NCI-H446 treated with DMSO at 0.1 percent for 48 hours (cell line): Measurements from ENCODE around the gene DNM3.

Experiments
- DNase-seq: peaks from one replicate; lab custom pipeline; 2025; lab: John Stamatoyannopoulos, UW

Gene DNM3

DNA sequence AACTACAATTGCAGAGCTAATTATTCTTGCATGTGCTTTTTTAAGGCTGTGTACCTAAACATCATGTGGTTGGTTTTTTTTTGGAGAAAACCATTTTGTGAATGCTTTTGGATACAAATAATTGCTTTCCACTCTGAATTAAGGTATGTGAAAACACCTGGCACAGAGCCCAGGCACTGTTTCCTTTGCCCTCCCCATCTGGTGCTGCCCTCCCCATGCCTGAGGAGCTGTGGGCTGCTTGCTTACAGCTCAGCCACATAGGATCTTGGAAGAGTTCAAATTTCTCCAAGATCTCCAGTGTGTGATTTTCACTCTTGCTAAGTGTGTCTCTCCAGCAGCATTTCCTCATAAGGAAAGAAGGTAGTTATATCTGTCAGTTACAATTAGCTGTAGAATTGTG is 27.8 kb downstream of the DNM3 start:
- no peak for DNase-seq

DNA sequence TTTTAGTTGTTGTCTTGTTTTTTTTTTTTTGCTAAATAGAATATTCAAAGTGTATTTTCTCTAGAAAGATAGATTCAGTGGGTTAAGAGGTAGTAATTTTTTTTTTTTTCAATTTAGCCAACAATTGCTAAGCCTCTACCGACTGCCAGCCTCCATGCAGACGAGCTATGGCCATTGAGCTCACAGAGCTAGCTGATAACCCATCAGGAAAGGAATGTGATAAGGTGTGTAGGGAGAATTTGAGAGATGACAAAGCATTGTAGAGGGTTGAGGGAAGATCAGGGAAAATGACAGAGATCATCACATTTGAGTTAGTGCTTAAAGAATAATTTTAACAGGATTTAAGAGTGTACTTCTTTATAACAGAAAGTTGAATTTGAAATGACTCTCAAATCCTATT is 30.6 kb downstream of the DNM3 start:
- DNase-seq = no peak

DNA sequence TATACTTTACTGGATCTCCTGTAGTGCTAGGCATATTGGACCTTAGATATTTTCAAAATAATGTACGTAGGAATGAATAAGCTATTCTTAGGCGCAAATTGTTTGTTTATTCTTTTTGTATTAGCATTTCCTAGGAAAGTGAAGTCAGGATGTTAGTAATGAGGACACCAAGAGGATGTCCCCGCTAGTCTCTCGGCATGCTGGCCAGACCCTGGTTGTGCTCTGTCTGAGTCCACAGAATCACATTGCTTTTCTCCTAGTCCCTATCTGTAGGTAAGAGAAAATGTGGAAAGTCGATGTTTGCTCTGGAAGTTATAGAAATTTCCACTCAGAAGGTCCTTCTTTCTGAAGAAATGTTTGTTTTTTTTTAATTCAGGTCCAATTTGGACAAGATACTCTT is 31.1 kb downstream of the DNM3 start:
- no peak for DNase-seq

DNA sequence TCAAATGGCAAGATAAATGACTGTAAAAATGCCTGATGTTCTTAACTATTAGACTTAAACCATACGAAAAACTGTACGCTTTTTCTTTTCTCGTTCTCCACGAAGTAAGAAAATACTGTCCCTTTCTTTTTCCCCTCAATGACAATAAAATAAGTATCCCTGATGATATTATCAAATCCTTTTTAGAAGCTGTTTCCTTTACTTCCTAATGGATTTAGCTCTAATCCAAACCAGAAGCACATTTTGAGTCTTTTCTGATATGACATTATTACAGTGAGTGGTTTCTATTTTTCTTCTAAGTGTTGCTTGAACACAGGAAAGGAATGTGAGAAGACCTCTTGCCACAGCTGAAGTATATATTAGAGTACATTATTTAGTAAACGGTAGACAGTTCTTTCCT is 32.4 kb downstream of the DNM3 start:
- DNase-seq = no peak

DNA sequence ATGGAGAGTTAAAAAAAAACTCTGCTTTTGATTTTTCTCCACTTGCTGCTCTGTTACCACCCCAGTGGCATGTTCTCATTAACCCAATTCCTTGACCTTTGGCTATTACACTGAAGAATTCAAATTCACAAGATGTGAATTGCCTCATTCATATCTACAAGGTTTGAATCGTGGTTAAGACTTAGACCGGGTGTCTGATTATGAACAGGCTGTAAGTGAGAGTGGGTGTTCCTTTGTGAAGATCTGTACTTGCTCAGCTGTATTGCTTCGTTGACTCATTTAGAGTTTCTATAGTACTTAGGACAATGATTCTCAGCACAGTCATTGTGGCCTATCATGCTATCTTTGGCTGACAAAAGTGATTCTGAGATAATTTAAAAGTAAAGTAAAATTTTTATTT is 36.4 kb downstream of the DNM3 start:
- no peak for DNase-seq

DNA sequence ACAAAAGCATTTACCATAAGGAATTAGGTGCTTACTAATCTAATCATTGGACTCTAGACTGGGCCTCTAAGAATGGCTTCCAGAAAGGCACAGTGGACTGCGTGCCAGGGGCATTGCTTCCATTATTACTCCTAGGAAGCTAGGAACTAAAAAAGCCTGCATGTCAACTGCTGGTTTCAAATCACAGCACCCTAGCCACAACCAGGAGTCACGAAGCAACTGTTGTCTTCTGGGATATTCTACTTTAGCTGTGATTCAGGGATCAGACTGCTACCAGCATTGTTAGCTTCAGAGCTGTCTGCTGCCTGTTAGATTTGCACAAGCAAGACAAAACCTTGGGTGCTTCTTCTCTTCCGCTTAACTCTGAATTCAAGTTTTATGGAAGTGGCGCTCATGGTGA is 38.3 kb downstream of the DNM3 start:
- DNase-seq = no peak

DNA sequence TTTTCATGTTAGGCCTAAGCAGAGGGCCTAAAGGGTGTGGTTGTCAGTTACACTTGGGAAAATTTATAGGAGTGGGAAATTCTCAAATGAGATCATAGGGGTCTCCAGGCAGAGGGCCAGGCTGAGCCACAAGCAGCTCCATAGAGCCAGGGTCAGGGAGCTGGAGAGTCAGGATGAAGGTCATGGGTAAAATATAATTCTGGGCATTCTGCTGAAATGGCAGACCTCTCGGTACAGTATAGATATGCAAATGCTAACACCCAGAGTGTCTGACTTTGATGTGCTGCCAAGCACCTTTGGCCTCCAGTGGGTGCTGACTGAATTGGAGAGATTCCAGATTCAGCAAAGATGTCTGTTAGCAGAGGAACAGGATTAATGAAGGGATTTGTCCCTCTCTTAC is 40.1 kb downstream of the DNM3 start:
- DNase-seq = no peak

DNA sequence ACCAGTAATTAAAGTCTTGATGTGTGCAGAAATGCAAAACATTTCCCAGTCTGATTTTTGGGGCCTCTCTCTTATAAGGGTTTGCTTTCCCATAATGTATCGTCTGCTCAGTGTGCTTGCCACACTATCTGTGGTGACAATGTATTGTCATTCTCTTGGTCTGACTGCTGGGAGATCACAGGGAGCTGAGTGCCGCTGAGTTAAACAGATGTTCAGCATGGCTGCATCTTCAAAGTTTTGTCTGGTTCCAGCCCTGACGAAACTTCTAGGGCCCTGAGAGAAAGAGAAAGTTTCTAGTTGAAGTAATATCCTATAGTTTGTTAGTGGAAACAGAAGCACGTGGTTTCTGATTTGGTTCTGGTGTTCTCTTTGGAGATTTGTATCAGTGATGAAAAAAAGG is 42.6 kb downstream of the DNM3 start:
- DNase-seq = no peak

DNA sequence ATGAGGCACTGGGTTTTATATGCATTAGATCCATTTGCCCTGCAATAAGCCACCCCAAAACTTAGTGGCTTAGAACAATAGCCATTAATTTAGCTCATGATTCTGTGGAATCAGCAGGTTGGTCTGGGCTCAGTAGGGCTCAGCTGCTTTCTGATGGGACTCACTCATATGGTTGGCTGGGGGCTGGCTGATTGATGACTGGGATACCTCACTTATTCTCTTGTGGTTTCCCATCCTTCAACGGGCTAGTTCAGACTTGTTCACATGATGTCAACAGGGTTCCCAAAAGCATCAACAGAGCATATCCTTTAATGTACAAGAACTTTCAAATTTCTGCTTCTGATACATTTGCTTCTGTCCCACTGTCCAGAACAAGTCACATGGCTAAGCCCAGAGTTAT is 43.2 kb downstream of the DNM3 start:
- DNase-seq = no peak

DNA sequence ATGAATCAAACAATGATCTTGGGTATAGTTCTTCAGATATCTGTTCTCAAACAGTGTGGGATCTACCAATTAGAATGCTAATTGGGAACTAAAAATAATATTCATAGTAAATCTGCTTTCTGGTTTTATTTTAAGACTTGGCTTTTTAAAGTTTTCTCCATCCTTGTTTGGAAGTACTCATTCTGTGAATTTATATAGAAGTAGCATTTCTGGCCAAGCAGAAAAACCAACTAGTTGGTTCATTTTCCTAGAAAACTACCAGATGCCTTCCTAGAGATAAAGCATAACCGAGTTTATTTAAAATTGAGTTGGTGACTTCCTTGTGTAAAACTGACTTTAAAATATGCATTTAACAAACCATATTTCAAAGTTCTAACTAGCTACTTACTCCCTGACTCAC is 48.8 kb downstream of the DNM3 start:
- no peak for DNase-seq

DNA sequence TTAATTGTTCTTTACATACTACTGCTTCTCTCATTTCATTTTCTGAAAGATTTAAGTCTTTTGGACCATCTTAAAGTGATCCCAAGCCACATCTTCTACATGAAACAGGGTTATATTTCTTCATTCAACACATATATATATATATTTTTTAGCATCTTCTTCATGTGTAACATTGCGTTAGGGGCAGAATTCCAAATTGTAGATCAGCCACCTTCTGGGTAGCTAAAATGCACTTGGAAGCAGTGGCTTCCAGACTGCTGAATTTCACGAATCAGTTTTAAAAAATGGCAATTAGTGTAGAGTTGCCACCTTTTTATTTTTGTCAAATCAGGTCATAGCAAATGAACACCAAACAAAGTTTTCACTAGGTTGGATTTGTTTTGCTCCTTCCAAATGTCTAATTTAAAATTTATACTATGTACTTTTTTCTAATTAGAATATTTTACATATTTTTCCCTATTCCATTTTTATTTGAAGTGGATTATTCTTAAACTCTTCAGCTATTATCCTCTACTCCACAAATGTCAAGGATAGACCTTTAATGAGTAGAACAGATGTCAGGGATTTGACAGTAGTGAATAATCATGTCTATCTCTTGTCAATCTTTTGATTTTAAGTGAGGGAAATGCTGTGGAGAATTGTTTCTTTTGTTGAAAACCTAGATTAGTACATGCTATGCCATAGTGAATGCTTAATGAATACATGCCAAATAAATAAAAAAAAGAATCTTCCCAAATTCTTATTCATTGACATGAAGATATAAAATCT is 55.8 kb downstream of the DNM3 start:
- no peak for DNase-seq

DNA sequence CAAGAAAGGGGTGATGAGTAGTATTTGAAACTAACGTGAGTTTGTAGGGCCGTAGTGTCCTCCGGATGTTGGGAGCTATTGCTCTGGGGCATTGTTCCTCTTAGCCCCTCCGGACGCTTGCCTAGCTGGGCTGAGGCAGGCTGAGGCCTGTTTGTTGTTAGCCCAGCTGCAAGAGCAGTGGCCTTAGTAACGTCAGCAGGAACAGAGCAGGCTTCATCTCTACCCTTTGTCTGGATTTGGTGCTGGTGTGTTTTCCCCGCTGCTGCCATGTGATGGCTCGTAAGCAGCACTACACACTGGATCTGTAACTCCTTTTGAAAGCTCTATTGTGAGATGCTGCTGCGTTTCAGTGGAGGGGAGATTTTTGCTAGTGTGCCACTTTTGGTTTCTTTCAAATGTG is 57.6 kb downstream of the DNM3 start:
- no peak for DNase-seq

DNA sequence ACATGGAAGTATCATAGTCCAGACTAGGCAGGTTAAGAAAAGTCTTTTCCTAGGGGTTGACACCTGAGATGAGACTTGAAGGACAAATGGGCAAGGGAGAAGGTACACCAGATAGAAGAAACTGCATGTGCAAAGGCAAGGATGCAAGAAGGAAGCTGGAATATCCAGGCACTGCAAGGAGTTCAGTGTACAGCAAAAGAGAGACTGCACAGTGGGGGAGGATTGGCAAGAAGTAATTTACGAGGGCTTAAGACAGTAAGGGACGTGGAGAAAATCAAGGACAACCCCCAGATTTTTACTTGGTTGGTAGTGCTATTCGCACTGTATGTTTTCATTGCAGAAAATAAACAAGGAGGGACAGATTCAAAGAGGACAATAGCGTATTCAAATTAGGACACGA is 58.5 kb downstream of the DNM3 start:
- no peak for DNase-seq

DNA sequence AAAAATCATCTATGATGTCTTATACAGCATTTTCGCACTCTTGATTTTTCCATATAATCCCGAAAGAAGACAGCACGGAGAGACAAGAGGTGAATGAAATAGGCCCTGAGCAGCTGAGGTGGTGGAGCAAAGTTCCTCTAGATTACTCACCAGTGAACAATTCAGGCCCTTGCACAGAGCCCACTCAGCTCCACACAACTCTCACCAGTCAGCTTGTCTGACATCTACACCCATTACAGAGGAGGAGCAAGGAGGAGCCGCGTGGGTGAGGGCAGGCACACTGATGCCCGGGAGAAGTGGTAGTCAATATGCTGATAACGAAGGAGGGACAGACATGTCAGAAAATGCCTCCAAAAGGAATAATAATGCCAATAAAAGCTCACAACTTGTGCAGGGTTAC is 59.9 kb downstream of the DNM3 start:
- no peak for DNase-seq

DNA sequence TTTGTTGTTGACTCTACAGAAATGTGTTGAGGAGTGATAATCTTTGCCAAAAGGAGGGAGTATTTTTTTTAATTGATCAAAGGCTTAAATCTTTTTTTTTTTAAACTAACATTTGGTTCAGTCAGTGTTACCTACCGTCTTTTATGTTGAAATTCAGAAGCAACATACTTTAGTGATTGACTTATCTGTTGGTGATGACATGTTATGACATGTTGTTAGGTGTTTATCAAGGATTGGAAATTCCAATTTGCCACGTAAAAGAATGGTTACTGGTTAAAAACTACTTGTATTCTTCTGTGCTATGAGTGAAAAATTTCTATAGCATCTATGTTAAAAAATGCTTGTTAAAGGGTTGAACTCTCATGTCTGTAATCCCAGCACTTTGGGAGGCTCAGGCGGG is 61.2 kb downstream of the DNM3 start:
- DNase-seq = no peak

DNA sequence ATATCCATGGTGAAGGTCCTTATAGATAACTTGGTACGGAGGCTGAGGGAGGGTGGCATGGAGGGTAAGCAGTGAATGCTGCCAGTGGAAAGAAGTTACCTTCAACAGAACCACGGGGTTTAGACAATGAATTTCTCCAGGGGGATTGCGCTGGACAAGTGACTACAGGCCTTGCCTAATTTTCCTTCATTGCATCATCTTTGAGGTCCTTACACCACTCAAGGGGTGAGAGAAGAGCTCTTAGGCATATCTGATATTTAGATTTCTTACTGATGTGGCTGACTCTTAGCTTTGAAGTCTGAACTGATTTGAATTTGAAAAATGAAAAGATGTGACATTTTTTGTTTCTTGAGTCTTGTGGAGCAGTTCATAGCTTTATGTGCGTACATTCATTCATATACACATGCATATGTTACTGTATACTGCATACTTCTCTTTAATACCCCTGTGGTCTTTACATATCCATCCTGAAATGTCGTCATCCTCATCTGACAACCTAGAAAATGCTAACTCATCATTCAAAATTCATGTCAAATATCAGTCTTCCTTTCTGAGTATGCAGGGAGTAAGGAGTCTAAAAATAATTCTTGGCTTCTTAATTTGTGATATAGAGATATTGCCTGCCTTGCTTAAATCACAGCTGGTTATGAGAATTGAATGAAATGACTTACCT is 63.6 kb downstream of the DNM3 start:
- DNase-seq = no peak

DNA sequence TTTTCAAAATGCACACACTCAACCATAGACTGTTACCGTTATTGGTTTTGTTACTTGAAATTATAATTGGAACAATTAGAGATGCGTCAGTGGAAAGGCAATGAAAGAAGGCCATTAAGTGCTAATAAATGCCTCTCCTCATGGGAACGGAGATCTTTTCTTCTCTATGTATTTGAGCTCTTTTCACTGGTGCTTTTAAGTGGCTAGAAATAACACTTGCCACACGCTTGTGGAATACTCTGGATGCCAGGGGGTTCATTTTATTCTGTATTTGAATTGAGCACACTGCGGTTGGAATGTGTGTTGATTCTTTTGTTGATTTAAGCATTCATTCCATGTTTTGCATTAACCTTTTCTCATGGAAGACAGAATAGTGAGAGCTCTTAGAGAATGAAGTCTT is 68.4 kb downstream of the DNM3 start:
- DNase-seq = no peak

DNA sequence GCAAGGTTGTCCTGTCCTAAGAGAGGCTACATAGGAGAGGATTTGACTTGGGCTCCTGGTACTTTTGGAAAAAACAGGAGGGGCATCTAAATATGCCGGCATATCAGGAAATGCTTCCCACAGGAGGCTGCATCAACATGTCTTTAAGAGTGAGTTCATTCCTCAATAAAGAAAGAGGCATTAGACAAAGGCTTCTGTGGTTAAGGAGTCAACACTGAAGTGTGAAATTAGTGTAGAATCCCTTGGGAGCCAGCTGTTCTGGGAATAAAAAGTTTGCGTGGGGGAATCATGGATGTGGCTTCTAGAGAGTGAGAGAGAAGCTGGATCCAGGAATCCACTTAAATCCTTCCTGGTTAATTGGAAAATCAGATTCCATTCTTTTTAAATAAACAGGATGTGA is 69.5 kb downstream of the DNM3 start:
- no peak for DNase-seq

DNA sequence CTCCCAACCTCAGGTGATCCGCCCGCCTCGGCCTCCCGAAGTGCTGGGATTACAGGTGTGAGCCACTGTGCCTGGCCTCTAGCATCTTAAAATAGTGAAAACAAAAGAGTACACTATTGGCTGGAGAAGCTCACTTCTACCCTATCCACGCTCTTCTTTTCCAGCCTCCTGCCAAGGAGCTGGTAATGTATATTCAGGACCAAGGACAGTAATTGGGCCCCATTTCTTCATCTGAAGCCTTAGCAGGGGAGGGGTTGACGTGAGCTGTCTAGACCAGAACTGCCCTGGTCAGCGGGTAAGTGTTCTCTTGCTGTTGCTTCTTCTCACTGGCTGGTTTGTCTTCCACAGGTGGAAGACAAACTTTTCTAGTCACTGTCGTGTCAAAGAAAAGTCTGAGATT is 70.2 kb downstream of the DNM3 start:
- DNase-seq = no peak

DNA sequence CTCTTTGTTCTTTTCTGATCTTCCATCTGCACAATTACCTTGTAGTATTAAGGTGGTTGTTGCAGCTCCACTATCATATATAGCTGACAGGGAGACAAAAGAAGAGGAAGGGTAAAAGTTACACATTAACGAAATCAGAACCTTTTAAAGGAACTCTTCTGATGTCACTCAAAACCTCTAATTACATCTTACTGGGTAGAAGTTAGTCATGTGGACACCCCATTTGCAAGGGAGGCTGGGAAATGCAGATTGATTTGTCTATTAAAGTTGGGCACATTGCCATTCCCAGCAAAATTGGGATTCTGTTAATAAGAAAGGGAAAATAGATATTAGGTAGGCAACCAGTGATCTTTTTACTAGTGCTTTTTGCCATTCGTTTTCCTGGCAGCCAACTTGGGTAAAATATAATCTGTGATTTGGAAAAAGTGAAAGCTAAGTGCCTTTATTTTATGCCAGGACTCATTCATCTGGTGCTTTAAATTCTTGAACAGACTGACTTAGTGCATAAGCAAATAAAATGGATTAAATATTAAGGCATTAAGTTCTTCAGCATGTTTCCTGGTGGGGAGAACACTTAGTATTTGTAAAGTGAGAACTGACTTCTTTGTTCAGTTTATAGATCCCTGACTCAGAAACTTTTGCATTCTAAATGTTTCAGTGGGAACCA is 71.3 kb downstream of the DNM3 start:
- no peak for DNase-seq

DNA sequence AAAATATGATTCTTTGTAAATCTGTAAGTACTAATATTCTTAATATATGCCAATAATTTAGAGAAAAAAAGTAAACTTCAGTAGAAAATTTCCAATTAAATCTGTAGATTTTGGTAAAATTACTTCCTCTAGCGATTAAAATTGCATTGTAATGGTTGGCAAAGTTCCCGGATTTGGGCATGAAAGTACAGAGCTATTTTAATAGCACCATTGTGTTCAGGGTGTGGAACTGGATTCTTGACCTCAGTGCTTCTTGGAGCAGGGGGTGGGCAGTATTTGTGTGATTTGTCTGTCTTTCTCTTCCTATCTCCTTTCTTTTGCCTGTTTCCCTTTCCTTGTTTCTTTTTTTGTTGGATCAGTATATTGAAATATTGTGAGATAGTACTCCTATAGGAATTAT is 72.1 kb downstream of the DNM3 start:
- no peak for DNase-seq

DNA sequence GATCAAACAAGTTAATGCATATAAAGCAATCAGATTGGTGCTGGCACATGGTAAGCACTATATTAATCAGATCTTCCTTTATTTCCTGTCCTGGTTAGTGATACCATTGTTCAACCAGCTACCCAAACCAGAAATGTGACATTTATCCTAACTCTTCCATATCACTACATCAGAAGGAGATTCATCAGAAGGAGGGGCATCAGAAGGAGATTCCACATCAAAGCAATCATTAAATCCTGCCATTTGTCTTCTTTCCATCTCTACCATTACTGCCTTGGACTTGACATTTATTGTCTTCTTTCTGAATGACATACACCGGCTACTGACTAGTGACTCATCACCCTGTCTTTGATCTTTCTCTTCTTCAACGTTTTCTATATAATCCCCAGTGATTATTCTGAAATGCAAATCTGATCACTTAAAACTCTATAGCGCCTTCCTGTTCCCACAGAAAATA is 75.0 kb downstream of the DNM3 start:
- no peak for DNase-seq

DNA sequence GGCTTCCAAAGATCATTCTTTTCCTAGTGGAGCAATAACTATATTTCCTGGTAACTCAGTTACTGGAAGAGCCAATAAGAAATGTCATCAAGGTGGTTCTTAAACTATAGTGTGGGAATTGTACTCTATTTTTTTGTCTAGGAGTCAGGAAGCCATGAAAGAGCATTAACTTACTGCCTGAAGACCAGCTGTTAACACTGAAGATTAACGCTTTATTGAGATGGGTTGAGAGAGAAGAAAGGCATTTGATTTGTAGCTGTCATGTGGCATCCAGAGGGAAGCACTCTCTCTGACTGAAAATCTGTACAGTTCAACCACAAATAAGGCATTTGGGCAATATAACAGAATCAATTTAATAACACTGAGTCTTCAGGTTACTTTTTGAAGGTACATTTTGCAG is 76.0 kb downstream of the DNM3 start:
- no peak for DNase-seq
